ENCODE results near the gene ABCA8.
"Not testable (repeated sequence)": the region's sequence is repeated elsewhere in the genome, so short reads cannot be mapped to it uniquely, and the experiment has no call there.

ABCA8 gene

GRCh38 chr17:68955181-68955841 is at the start of gene ABCA8:
TSS of gene ABCA8 (minus strand) at chr17:68955392. CDS start at chr17:68942034, 13,358 bp downstream.
- H3K9me3 Mint-ChIP-seq: peaks cover 6% of the 10 kb centered on the region
- intact Hi-C loops (cut with micrococcal nuclease): no loop called here
- peaks cover 7% of the 10 kb centered on the region for H3K27me3 Mint-ChIP-seq
- no peaks in the 10 kb centered on the region for H3K36me3 Mint-ChIP-seq (ENCODE audit: low read depth)
- H3K4me1 Mint-ChIP-seq (ENCODE audit: low read depth): no peaks in the 10 kb centered on the region
- no peak within 1 kb of the TSS for H3K27ac Mint-ChIP-seq
- no peak within 1 kb of the TSS for H3K4me3 Mint-ChIP-seq

- Mint-ChIP-seq H3K9me3 (peaks cover 22% of the 10 kb centered on the region), H3K36me3 (ENCODE audit: low read depth) (peaks cover 46% of the 10 kb centered on the region)
- H3K4me3 Mint-ChIP-seq; H3K4me1 Mint-ChIP-seq (ENCODE audit: low read depth); intact Hi-C loops (cut with micrococcal nuclease); H3K27me3 Mint-ChIP-seq; H3K27ac Mint-ChIP-seq: not testable (repeated sequence)
These were observed 49.6 kb upstream of the ABCA8 start for GRCh38 chr17:69004759-69005158.

DNA sequence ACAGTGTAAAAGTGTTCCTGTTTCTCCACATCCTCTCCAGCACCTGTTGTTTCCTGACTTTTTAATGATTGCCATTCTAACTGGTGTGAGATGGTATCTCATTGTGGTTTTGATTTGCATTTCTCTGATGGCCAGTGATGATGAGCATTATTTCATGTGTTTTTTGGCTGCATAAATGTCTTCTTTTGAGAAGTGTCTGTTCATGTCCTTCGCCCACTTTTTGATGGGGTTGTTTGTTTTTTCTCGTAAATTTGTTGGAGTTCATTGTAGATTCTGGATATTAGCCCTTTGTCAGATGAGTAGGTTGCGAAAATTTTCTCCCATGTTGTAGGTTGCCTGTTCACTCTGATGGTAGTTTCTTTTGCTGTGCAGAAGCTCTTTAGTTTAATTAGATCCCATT is 44.6 kb upstream of the ABCA8 start:
- H3K4me1 Mint-ChIP-seq (ENCODE audit: low read depth); H3K4me3 Mint-ChIP-seq; H3K27me3 Mint-ChIP-seq; intact Hi-C loops (cut with micrococcal nuclease); H3K27ac Mint-ChIP-seq: not testable (repeated sequence)
- H3K9me3 Mint-ChIP-seq: peaks cover 28% of the 10 kb centered on the region
- peaks cover 18% of the 10 kb centered on the region for H3K36me3 Mint-ChIP-seq (ENCODE audit: low read depth)

DNA sequence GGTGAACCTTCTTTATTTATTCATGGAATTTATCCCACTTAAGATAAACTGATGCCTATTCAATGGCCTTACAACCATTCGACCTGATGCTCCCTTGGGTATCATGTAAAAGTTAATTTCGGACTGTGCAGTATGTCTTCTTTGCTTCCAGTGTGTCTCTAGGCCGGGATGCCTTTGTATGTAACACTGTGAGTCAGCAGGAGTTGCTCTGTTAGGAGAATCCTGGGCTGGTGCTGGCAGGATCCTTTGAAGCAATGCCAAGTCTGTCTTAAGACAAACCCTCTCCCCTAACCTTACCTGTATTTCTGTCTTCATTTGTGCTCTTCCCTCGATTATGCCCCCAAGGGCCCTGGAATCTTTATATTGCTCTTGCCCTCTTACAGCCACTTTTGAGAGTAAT is 37.9 kb upstream of the ABCA8 start:
- intact Hi-C loops (cut with micrococcal nuclease): no loop called here
- no peaks in the 10 kb centered on the region for H3K27me3 Mint-ChIP-seq
- no peak overlapping the region for H3K27ac Mint-ChIP-seq
- H3K4me3 Mint-ChIP-seq: no peak overlapping the region
- peaks cover 19% of the 10 kb centered on the region for H3K9me3 Mint-ChIP-seq
- H3K36me3 Mint-ChIP-seq (ENCODE audit: low read depth): peaks cover 45% of the 10 kb centered on the region
- peaks cover 11% of the 10 kb centered on the region for H3K4me1 Mint-ChIP-seq (ENCODE audit: low read depth)

DNA sequence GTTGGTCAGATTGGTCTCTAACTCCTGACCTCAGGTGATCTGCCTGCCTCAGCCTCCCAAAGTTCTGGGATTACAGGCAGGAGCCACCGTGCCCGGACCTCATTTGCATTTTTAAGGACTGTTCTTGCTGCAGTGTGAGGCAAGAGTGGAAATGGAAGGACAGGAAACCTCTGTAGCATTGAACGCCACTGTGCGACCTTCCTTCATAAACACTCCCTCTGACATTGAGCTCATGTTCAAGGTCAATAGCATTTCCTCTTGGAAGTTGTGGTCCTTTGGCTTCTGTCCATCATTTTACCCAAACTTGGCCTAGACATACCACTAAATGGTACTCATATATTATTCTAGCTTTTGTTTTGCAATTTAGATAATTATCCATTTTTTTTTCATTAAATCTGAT is 32.8 kb upstream of the ABCA8 start:
- Mint-ChIP-seq H3K4me3 (no peak overlapping the region), H3K27ac (no peak overlapping the region), H3K9me3 (no peaks in the 10 kb centered on the region), H3K4me1 (ENCODE audit: low read depth) (peaks cover 6% of the 10 kb centered on the region), H3K36me3 (ENCODE audit: low read depth) (peaks cover 52% of the 10 kb centered on the region), H3K27me3 (no peaks in the 10 kb centered on the region)
- intact Hi-C loops (cut with micrococcal nuclease): no loop called here

- Mint-ChIP-seq H3K9me3 (peaks cover 5% of the 10 kb centered on the region), H3K27ac (no peak overlapping the region), H3K4me3 (no peak overlapping the region), H3K4me1 (ENCODE audit: low read depth) (peaks cover 22% of the 10 kb centered on the region), H3K36me3 (ENCODE audit: low read depth) (peaks cover 54% of the 10 kb centered on the region), H3K27me3 (no peaks in the 10 kb centered on the region)
- intact Hi-C loops (cut with micrococcal nuclease): no loop called here
These were observed 26.1 kb upstream of the ABCA8 start for GRCh38 chr17:68981288-68981687.

DNA sequence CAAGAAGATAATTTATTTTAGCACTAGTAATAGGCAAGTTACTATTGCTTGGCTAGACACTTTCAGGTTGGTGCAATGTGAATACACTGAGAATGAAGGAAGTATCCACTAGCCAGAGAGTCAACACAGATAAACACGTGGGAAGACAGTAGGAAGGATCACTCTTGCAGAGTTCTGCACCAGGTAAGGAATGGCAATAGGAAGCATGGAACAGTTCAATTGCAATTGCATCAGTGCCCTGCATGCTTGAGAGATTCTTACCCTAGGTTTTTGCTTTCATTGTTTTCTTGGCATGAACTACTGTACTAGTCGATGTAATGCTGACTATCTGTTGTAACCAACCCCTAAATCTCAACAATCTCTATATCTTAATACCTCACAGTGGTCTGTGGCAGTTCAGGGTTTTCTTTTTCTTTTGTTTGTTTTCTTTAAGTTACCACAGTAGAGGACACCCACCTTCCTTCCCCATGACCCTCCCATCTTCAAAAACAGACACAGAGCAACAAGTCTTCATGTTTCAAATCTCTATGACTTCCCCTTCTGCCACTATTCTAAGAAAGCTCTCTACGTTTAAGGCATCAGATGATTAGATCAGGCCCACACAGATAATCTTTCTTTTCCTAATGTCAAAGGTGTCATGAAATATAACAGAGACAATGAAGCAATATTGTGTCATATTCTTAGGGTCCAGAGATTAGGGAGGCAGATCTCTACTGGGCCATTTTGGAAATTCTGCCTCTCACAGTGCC is 18.1 kb upstream of the ABCA8 start:
- Mint-ChIP-seq H3K4me1 (ENCODE audit: low read depth) (peaks cover 42% of the 10 kb centered on the region), H3K27ac (peak overlapping the region; percentile 80), H3K36me3 (ENCODE audit: low read depth) (peaks cover 22% of the 10 kb centered on the region), H3K4me3 (no peak overlapping the region), H3K27me3 (peaks cover 4% of the 10 kb centered on the region), H3K9me3 (peaks cover 13% of the 10 kb centered on the region)
- intact Hi-C loops (cut with micrococcal nuclease): loop anchor here (2.0 kb wide), 2 partner anchors 178 to 262 kb away; no protein-coding TSS in a partner anchor

- no peak overlapping the region for H3K27ac Mint-ChIP-seq
- H3K4me3 Mint-ChIP-seq: no peak overlapping the region
- intact Hi-C loops (cut with micrococcal nuclease): loop anchor here (1.0 to 2.0 kb wide), 3 partner anchors 177 to 263 kb away; no protein-coding TSS in a partner anchor
- peaks cover 34% of the 10 kb centered on the region for H3K4me1 Mint-ChIP-seq (ENCODE audit: low read depth)
- H3K9me3 Mint-ChIP-seq: peaks cover 13% of the 10 kb centered on the region
- H3K36me3 Mint-ChIP-seq (ENCODE audit: low read depth): peaks cover 17% of the 10 kb centered on the region
- H3K27me3 Mint-ChIP-seq: peaks cover 4% of the 10 kb centered on the region
These were observed 17.0 kb upstream of the ABCA8 start for GRCh38 chr17:68972119-68972704.

GRCh38 chr17:68969101-68969500 is 13.9 kb upstream of the ABCA8 start:
- H3K4me1 Mint-ChIP-seq (ENCODE audit: low read depth): peaks cover 26% of the 10 kb centered on the region
- no peak overlapping the region for H3K27ac Mint-ChIP-seq
- H3K27me3 Mint-ChIP-seq: peaks cover 4% of the 10 kb centered on the region
- no peak overlapping the region for H3K4me3 Mint-ChIP-seq
- intact Hi-C loops (cut with micrococcal nuclease): no loop called here
- H3K9me3 Mint-ChIP-seq: no peaks in the 10 kb centered on the region
- H3K36me3 Mint-ChIP-seq (ENCODE audit: low read depth): no peaks in the 10 kb centered on the region

DNA sequence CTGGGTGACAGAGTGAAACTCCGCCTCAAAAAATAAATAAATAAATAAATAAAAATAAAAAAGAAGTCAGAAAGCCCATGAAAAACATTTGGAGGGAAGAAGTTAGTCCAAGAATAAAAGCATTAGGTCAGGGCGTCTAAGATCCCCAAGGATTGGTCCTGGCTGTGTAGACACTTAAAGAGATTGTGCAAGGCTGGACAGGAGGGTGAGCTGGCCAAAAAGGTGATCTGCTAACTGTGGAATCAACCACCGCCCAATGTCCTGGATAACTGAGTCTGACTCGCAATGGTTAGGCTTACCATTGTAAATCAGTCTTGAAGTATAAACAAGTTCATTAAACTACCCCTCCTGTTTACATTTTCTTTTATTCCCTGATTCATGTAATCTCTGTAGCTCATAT is 8.8 kb upstream of the ABCA8 start:
- Mint-ChIP-seq H3K36me3 (ENCODE audit: low read depth) (no peaks in the 10 kb centered on the region), H3K4me3 (no peak overlapping the region), H3K27ac (no peak overlapping the region), H3K27me3 (peaks cover 4% of the 10 kb centered on the region), H3K4me1 (ENCODE audit: low read depth) (peaks cover 10% of the 10 kb centered on the region), H3K9me3 (peaks cover 5% of the 10 kb centered on the region)
- intact Hi-C loops (cut with micrococcal nuclease): no loop called here

GRCh38 chr17:68961214-68961882 is 6.2 kb upstream of the ABCA8 start:
- Mint-ChIP-seq H3K27ac (no peak overlapping the region), H3K27me3 (no peaks in the 10 kb centered on the region), H3K36me3 (ENCODE audit: low read depth) (no peaks in the 10 kb centered on the region), H3K4me1 (ENCODE audit: low read depth) (peaks cover 6% of the 10 kb centered on the region), H3K9me3 (peaks cover 6% of the 10 kb centered on the region), H3K4me3 (no peak overlapping the region)
- intact Hi-C loops (cut with micrococcal nuclease): no loop called here

DNA sequence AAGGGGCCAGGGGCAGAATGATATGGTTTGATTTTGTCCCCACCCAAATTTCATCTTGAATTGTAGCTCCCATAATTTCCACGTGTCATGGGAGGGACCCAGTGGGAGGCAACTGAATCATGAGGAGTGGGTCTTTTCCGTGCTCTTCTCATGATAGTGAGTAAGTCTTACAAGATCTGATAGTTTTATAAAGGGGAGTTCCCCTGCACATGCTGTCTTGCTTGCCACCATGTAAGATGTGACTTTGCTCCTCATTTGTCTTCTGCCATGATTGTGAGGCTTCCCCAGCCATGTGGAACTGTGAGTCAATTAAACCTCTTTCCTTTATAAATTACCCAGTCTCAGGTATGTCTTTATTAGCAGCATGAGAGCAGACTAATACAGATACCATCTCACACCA is 3.9 kb upstream of the ABCA8 start:
- H3K9me3 Mint-ChIP-seq; H3K36me3 Mint-ChIP-seq (ENCODE audit: low read depth); H3K4me1 Mint-ChIP-seq (ENCODE audit: low read depth); H3K4me3 Mint-ChIP-seq; H3K27ac Mint-ChIP-seq; H3K27me3 Mint-ChIP-seq; intact Hi-C loops (cut with micrococcal nuclease): not testable (repeated sequence)

GRCh38 chr17:68957944-68958343 is 2.8 kb upstream of the ABCA8 start:
- H3K4me1 Mint-ChIP-seq (ENCODE audit: low read depth): peaks cover 6% of the 10 kb centered on the region
- peaks cover 3% of the 10 kb centered on the region for H3K27me3 Mint-ChIP-seq
- no peaks in the 10 kb centered on the region for H3K36me3 Mint-ChIP-seq (ENCODE audit: low read depth)
- intact Hi-C loops (cut with micrococcal nuclease): no loop called here
- no peak overlapping the region for H3K27ac Mint-ChIP-seq
- peaks cover 6% of the 10 kb centered on the region for H3K9me3 Mint-ChIP-seq
- H3K4me3 Mint-ChIP-seq: no peak overlapping the region
